GM13976 (cell line): Measurements from ENCODE around the gene ABCD1.

Experiments used
- DNase-seq: peaks from one replicate; pipeline ENCODE4 v3.0.0; 2012; ENCODE audit warnings: low spot score
- in situ Hi-C: fragments of 300-500 bp; cut with MboI; formaldehyde crosslinking; loops from one replicate; pipeline ENCODE4 v1.12.0; 2022; ENCODE audit warnings: low sequenced_read_pairs, mixed read lengths, inconsistent platforms; ENCODE audit not compliant: unreplicated experiment
- TF ChIP-seq, protein P1 (sequence below): IDR thresholded peaks from 2 replicates; pipeline ENCODE4 v1.5.1; 2012; ENCODE audit warnings: borderline replicate concordance, mild to moderate bottlenecking; ENCODE audit not compliant: insufficient read depth; ENCODE audit errors: extremely low read depth, missing control alignments, control extremely low read depth

The ABCD1 gene

DNA sequence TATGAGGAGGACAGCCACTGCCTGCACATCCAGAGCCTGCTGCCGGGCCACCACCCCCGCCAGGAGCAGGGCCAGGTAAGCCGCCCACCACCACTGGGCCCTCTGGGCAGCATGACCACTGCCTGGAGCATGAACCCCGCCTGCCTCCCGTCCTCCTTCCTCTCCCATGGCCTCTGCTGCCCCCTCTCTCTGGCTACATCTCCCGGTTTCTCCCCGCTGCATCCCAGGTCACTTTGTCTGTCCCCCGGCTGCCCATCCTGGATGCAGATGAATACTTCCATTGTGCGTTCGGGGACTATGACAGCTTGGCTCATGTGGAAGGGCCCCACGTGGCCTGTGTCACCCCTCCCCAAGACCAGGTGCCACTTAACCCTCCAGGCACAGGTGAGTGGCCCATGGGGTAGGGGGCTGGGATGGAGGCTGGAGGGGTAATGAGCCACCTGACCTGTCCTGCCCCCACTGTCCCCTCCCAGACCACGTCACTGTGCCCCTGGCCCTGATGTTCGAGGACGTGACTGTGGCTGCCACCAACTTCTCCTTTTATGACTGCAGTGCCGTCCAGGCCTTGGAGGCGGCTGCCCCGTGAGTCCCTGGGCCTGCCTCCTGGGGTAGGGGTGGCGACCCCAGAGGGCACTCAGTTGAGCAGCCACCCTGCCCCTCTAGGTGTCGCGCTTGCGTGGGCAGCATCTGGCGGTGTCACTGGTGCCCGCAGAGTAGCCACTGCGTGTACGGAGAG, 45.4 kb downstream of the ABCD1 start:
- peak; percentile 28 for DNase-seq
- in situ Hi-C loops = no loop called here
- TF ChIP-seq, protein P1, sequence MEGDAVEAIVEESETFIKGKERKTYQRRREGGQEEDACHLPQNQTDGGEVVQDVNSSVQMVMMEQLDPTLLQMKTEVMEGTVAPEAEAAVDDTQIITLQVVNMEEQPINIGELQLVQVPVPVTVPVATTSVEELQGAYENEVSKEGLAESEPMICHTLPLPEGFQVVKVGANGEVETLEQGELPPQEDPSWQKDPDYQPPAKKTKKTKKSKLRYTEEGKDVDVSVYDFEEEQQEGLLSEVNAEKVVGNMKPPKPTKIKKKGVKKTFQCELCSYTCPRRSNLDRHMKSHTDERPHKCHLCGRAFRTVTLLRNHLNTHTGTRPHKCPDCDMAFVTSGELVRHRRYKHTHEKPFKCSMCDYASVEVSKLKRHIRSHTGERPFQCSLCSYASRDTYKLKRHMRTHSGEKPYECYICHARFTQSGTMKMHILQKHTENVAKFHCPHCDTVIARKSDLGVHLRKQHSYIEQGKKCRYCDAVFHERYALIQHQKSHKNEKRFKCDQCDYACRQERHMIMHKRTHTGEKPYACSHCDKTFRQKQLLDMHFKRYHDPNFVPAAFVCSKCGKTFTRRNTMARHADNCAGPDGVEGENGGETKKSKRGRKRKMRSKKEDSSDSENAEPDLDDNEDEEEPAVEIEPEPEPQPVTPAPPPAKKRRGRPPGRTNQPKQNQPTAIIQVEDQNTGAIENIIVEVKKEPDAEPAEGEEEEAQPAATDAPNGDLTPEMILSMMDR = no peak

DNA sequence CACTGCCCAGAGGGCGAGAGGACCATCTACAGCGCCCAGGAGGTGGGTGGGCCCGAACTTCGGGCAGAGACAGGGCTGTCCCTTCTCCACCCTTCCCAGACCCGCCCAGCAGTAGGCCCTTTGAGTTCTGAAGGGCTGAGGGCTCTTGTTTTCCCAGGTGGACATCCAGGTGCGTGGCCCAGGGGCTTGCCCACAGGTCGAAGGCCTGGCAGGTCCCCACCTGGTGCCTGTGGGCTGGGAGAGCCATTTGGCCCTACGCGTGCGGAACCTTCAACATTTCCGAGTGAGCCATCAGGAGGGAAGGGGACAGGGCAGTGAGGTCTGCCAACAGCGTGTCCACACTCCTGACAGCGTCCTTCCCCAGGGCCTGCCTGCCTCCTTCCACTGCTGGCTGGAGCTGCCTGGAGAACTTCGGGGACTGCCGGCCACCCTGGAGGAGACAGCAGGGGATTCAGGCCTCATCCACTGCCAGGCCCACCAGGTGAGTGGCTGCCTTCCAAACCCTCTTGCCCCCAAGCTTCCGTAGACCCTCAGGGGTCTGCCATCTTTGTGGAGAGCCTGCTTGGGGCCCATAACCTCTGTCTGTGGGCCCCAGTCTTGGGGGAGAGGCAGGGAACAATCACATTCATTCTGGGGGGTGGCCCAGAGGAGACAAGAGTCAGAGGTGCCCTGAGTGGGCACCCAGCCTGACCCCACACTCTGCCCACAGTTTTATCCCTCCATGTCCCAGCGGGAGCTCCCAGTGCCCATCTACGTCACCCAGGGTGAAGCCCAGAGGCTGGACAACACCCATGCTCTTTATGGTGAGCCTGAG, 46.2 kb downstream of the ABCD1 start:
- TF ChIP-seq, protein P1 = no peak
- in situ Hi-C loops = no loop called here
- peak; percentile 24 for DNase-seq

DNA sequence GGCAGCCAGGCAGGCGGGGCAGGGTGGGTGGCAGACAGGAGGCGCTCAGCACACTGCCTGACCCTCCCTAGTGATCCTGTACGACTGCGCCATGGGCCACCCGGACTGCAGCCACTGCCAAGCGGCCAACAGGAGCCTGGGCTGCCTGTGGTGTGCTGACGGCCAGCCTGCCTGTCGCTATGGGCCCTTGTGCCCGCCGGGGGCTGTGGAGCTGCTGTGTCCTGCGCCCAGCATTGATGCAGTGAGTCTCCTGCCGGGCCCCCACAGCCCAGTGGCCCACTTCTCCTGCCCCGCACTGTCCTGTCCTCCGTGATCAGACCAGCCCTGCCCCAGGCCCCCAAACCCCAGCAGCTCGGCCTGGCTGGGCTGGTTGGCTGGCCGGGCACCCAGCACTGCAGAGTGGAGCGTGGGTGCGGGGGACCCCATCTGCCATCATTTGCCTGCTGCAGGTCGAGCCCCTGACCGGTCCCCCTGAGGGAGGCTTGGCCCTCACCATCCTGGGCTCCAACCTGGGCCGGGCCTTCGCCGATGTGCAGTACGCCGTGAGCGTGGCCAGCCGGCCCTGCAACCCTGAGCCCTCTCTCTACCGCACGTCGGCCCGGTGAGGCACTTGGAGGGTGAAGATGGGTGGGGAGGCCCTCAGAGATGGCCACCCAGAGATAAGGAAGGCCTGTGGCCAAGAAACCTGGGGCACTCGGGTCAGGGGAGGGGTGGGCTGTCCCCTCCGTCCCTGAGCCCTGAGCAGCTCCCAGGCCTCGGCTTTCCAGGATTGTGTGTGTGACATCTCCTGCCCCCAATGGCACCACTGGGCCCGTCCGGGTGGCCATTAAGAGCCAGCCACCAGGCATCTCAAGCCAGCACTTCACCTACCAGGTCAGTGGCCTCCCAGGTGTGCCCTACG, 47.0 kb downstream of the ABCD1 start:
- DNase-seq = no peak
- TF ChIP-seq, protein P1 = no peak
- in situ Hi-C loops = no loop called here

DNA sequence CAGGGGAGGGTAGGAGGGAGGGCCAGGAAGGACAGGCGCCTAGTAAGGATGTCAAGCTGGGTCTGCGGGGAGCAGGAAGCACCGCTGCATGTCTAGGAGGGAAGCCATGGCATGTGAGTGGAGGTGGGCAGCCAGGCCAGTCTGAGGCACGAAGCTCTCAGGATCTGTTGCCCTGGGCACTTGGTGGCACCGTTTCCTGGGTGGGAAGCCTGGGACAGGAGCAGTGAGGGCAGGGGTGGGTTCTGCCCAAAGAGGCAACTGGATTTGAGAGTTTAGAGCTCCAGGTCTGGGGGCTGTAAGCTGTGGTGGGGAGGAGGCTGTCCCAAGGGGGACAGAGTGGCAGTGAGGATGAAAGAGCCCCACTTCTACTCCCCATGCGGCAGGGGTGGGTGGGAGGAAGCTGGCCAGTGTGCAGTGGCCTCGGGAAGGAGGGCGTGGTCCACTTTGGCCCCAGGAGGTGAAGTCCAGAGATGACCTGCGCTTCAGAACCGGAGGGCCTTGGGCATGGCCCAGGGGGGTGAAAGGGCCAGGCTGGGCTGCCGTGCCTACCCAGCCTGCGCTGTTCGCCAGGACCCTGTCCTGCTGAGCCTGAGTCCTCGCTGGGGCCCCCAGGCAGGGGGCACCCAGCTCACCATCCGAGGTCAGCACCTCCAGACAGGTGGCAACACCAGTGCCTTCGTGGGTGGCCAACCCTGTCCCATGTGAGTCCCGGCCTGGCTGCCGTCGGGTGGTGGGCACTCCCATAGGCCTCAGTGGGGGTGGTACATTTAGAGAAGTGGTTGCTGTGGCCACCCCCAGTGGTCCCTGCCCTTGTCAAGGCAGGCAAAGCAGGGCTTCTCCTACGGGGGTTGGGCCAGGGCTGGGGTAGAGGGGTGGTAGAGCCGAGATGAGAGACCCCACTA, 47.9 kb downstream of the ABCD1 start:
- DNase-seq = no peak
- TF ChIP-seq, protein P1 = no peak
- in situ Hi-C loops = no loop called here

DNA sequence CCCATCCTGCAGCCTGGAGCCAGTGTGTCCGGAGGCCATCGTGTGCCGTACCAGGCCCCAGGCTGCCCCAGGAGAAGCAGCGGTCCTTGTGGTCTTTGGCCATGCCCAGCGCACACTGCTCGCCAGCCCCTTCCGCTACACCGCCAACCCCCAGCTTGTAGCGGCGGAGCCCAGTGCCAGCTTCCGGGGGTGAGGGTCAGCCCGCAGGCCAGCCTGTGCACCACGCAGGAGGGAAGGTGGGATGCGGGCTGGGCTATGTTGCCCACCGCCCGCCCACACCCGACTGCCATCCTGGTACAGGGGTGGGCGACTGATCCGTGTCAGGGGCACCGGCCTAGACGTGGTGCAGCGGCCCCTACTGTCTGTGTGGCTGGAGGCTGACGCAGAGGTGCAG, 48.6 kb downstream of the ABCD1 start:
- no peak for DNase-seq
- in situ Hi-C loops = no loop called here
- TF ChIP-seq, protein P1 = no peak
